Activated naive CD4-positive, alpha-beta T cell treated with anti-CD3 and anti-CD28 coated beads, Interleukin-2, amount 50 U/mL, for 24 hours (primary cell): Measurements from ENCODE around the gene CAVIN2.

Experiments used
- H3K27ac Mint-ChIP-seq: one replicate; pipeline ENCODE4 v1.8.0; 2021; ENCODE audit warnings: mild to moderate bottlenecking, mixed read lengths
- H3K27me3 Mint-ChIP-seq: one replicate; pipeline ENCODE4 v1.8.0; 2021; ENCODE audit warnings: mixed read lengths
- H3K36me3 Mint-ChIP-seq: one replicate; pipeline ENCODE4 v1.8.0; 2021; ENCODE audit warnings: mixed read lengths
- H3K4me1 Mint-ChIP-seq: one replicate; pipeline ENCODE4 v1.8.0; 2021; ENCODE audit warnings: mixed read lengths
- H3K4me3 Mint-ChIP-seq: one replicate; pipeline ENCODE4 v1.8.0; 2021; ENCODE audit warnings: mild to moderate bottlenecking, mixed read lengths
- H3K9me3 Mint-ChIP-seq: one replicate; pipeline ENCODE4 v1.8.0; 2021; ENCODE audit warnings: mixed read lengths

Gene CAVIN2

DNA sequence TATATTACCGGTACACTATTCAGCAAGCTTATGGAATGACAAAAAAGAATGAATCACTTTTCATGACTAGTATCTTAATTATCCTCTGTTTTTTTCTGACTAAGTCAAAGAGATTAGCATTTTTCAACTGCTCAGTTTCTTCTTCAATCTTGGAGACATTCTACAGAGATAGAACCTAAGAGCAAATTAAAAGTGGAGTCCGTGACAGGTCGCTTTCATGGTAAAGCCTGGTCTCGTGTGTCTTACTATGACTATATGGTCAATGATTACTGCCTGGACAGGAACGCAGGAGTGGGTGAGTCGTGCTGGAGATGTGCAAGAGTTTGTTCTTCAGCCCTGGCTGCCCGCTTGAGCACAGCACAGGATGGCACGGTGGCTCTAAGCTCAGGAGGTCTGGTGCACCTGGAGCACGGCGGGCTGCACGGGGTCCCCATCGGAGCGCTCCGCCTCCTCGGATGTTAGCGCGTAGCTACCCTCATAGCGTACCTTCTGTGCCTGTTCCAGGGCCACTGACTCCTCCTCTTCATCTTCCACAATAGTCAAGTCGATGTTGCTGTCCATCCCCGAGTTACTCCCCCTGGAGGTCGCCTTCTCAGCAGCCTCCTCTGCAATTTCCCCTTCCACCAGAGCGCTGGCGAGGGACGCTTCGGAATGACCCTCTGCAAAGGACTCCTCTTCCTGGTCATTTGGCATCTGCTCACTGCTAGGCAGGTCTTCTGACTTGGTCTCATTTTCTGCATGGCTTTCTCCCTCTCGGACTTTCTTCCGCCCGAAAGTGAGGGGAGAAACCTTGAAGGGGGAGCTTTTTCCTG is 11.1 kb downstream of the CAVIN2 start:
- no peaks in the 10 kb centered on the region for H3K9me3 Mint-ChIP-seq
- H3K4me3 Mint-ChIP-seq: no peak overlapping the region
- H3K27ac Mint-ChIP-seq: no peak overlapping the region
- no peaks in the 10 kb centered on the region for H3K36me3 Mint-ChIP-seq
- no peaks in the 10 kb centered on the region for H3K4me1 Mint-ChIP-seq
- peaks cover 4% of the 10 kb centered on the region for H3K27me3 Mint-ChIP-seq

GRCh38 chr2:191835100-191835499 is 11.8 kb downstream of the CAVIN2 start:
- Mint-ChIP-seq H3K27me3 (peaks cover 4% of the 10 kb centered on the region), H3K9me3 (no peaks in the 10 kb centered on the region), H3K4me1 (no peaks in the 10 kb centered on the region), H3K36me3 (no peaks in the 10 kb centered on the region), H3K4me3 (no peak overlapping the region), H3K27ac (no peak overlapping the region)

DNA sequence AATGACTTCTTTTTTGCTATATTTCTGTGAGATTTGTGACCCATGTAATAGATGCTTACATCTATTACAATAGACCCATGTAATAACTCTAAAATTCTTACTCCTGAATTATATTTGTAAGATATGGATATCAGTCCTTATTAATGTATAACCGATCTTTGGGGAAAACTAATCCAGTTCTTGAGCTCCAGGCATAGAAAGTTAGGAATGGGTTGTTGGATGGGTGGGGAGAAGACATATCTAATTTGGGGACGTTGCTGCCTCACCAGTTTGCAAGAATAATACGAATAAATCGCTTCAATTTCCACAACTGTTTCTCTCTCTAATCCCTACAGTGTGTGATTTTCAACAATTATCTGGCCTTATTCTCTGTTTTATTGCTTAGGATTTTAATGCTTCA is 13.5 kb downstream of the CAVIN2 start:
- H3K36me3 Mint-ChIP-seq: no peaks in the 10 kb centered on the region
- no peak overlapping the region for H3K27ac Mint-ChIP-seq
- no peak overlapping the region for H3K4me3 Mint-ChIP-seq
- H3K4me1 Mint-ChIP-seq: no peaks in the 10 kb centered on the region
- H3K27me3 Mint-ChIP-seq: peaks cover 2% of the 10 kb centered on the region
- no peaks in the 10 kb centered on the region for H3K9me3 Mint-ChIP-seq

GRCh38 chr2:191832668-191833067 is 14.2 kb downstream of the CAVIN2 start:
- H3K4me3 Mint-ChIP-seq: no peak overlapping the region
- H3K4me1 Mint-ChIP-seq: no peaks in the 10 kb centered on the region
- no peaks in the 10 kb centered on the region for H3K27me3 Mint-ChIP-seq
- H3K36me3 Mint-ChIP-seq: no peaks in the 10 kb centered on the region
- H3K27ac Mint-ChIP-seq: no peak overlapping the region
- no peaks in the 10 kb centered on the region for H3K9me3 Mint-ChIP-seq

DNA sequence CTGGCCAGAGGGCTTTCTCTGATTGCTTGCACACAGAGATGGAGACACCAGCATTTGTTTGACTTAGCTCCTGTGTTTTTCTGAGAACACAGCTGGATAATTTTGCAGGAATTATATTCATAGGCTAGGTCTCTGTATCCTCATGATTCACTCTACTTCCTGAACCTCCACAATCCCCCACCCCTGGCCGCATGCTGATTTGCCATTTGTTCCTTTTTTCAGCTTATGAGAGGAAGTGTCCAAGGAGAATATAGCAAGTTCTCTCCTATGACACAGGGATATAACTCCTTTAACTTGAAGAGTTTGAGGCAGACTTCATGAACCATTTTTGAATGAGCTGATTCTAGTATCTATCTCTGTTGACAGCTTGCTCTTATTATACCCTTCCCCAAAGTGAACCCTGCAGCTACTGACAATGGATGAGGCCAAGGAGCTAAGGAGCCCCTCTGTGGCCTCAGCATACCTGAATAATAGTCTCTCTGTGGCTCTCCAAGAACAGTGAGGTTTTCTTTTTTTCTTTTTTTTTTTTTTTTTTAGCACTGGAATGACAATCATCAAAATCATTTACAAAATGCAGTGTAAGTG is 15.4 kb downstream of the CAVIN2 start:
- Mint-ChIP-seq H3K4me3 (no peak overlapping the region), H3K4me1 (no peaks in the 10 kb centered on the region), H3K27ac (no peak overlapping the region), H3K27me3 (no peaks in the 10 kb centered on the region), H3K36me3 (no peaks in the 10 kb centered on the region), H3K9me3 (no peaks in the 10 kb centered on the region)

- Mint-ChIP-seq H3K36me3 (no peaks in the 10 kb centered on the region), H3K4me1 (no peaks in the 10 kb centered on the region), H3K27ac (no peak overlapping the region), H3K4me3 (no peak overlapping the region), H3K9me3 (no peaks in the 10 kb centered on the region), H3K27me3 (peaks cover 12% of the 10 kb centered on the region)
Measured at GRCh38 chr2:191824398-191824797, 22.5 kb downstream of the CAVIN2 start.

DNA sequence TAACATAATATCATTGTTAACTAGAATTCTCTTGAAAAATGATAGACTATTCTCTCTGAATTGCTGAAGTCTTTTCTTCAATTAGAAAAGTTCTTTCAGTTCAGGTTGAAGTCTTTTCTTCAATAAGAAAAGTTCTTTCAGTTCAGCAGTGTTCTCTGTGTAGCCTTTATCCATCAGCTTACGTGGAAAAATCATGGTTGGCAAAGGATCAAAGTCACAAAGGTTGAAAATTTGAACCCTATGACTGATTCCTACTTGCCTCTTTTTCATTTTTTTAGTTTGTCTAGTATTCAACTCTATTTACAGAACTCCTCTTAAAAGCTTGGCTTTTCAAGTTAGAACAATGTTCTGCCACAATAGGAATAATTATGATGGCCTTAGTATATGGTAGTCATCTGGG is 25.8 kb downstream of the CAVIN2 start:
- Mint-ChIP-seq H3K4me1 (no peaks in the 10 kb centered on the region), H3K27ac (no peak overlapping the region)

GRCh38 chr2:191818725-191819350 is 28.1 kb downstream of the CAVIN2 start:
- Mint-ChIP-seq H3K27ac (no peak overlapping the region), H3K27me3 (peaks cover 17% of the 10 kb centered on the region), H3K4me1 (no peaks in the 10 kb centered on the region), H3K4me3 (no peak overlapping the region), H3K36me3 (no peaks in the 10 kb centered on the region), H3K9me3 (no peaks in the 10 kb centered on the region)

More for the DNA sequence above, 25.8 kb downstream of the CAVIN2 start:
- Mint-ChIP-seq H3K9me3 (no peaks in the 10 kb centered on the region), H3K4me3 (no peak overlapping the region), H3K36me3 (no peaks in the 10 kb centered on the region), H3K27me3 (peaks cover 17% of the 10 kb centered on the region)

GRCh38 chr2:191818133-191818532 is 28.8 kb downstream of the CAVIN2 start:
- Mint-ChIP-seq H3K27ac (no peak overlapping the region), H3K36me3 (no peaks in the 10 kb centered on the region), H3K4me3 (no peak overlapping the region), H3K4me1 (no peaks in the 10 kb centered on the region), H3K27me3 (peaks cover 19% of the 10 kb centered on the region), H3K9me3 (no peaks in the 10 kb centered on the region)

DNA sequence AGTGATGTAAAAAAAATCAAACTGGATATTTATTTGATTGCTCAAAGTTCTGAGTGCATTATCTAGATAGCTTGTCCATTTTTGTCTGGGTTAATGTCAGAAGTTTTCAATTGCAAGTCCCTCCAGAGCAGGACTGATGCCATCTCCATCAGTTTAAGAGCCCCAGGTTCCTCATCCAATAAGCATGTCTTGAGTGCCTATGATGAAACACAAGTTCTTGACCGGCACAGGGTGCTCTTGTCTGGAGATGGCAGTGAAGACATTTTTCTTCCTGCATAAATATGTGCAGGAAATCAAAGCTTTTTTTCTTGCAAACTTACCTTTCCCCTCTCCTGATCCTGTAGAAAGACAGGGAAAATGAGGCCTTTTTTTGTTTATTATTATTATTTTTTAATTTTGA is 31.9 kb downstream of the CAVIN2 start:
- Mint-ChIP-seq H3K9me3 (no peaks in the 10 kb centered on the region), H3K4me1 (no peaks in the 10 kb centered on the region), H3K4me3 (no peak overlapping the region), H3K27me3 (peaks cover 11% of the 10 kb centered on the region), H3K36me3 (no peaks in the 10 kb centered on the region), H3K27ac (no peak overlapping the region)

- Mint-ChIP-seq H3K9me3 (no peaks in the 10 kb centered on the region), H3K4me3 (no peak overlapping the region), H3K4me1 (no peaks in the 10 kb centered on the region), H3K36me3 (no peaks in the 10 kb centered on the region), H3K27ac (no peak overlapping the region), H3K27me3 (peaks cover 11% of the 10 kb centered on the region)
Measured at GRCh38 chr2:191813943-191814342, 32.9 kb downstream of the CAVIN2 start.

GRCh38 chr2:191811807-191812602 is 34.9 kb downstream of the CAVIN2 start:
- Mint-ChIP-seq H3K4me1 (no peaks in the 10 kb centered on the region), H3K9me3 (no peaks in the 10 kb centered on the region), H3K27me3 (peaks cover 5% of the 10 kb centered on the region), H3K4me3 (no peak overlapping the region), H3K27ac (no peak overlapping the region), H3K36me3 (no peaks in the 10 kb centered on the region)

GRCh38 chr2:191806396-191806795 is 40.5 kb downstream of the CAVIN2 start:
- Mint-ChIP-seq H3K4me3 (no peak overlapping the region), H3K27me3 (peaks cover 10% of the 10 kb centered on the region), H3K36me3 (no peaks in the 10 kb centered on the region), H3K9me3 (no peaks in the 10 kb centered on the region), H3K27ac (no peak overlapping the region), H3K4me1 (no peaks in the 10 kb centered on the region)

DNA sequence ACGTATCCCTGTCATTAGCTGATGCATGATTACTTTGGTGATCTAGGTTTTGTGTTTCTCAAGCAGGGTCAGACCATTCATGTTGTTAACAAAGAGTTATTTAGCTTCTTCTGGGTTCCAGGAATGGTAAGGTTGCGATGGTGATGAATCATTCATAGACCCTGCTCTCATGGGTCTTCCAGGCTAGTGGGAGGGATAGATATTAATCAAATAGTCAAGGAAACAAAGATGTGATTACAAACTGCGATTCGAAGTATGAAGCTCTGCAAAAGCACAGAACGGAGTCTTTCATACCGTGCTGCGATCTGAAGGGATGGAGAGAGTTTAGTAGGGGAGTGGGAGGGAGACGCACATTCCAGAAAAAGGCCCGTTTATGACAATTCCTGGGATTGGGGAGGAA is 42.1 kb downstream of the CAVIN2 start:
- Mint-ChIP-seq H3K4me3 (no peak overlapping the region), H3K4me1 (no peaks in the 10 kb centered on the region), H3K27me3 (peaks cover 10% of the 10 kb centered on the region), H3K36me3 (no peaks in the 10 kb centered on the region), H3K27ac (no peak overlapping the region), H3K9me3 (no peaks in the 10 kb centered on the region)

DNA sequence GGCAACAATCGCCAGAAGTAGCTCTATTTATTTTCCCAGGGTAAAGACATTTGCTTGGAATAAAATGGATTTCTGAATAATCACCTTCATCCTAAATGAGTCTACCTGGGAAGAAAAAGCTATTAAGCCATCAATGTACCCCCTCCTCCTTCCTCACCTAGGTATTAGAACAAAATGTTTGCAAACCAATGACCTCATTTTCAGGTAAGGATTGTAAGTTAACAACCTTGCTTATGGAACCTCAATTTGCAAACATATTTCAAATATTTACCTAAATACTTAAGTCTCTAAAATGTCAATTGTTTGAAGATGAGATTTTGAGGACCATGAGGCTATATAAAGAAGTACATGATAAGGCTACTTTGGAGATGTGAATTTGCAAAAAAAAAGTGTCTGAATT is 43.9 kb downstream of the CAVIN2 start:
- H3K9me3 Mint-ChIP-seq: no peaks in the 10 kb centered on the region
- no peaks in the 10 kb centered on the region for H3K4me1 Mint-ChIP-seq
- H3K27ac Mint-ChIP-seq: no peak overlapping the region
- H3K27me3 Mint-ChIP-seq: peaks cover 9% of the 10 kb centered on the region
- H3K36me3 Mint-ChIP-seq: no peaks in the 10 kb centered on the region
- no peak overlapping the region for H3K4me3 Mint-ChIP-seq

DNA sequence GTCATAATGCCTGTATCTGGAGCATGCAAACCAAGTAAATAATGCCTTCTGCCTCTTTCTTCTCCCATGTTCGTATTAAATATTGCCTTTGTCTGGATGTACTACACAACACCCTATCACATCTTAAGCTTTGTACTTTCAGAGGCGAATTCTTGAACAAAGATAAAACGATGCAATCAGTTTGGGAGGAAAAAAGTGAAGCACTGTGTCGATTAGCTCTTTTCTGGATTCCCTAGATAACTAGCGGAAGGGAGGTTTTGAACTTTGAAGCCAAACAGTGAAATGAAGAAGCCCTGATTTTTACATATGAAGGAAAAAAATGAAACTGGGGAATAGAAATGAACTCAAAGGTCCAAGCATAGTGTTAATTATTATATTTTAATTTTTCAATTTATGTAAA is 44.7 kb downstream of the CAVIN2 start:
- Mint-ChIP-seq H3K4me3 (no peak overlapping the region), H3K36me3 (no peaks in the 10 kb centered on the region), H3K9me3 (no peaks in the 10 kb centered on the region), H3K4me1 (no peaks in the 10 kb centered on the region), H3K27me3 (peaks cover 9% of the 10 kb centered on the region), H3K27ac (no peak overlapping the region)
